A673 (cell line): ENCODE results near the gene GRIN3B. TPM values are rescaled to one million over a fixed set of nuclear protein-coding genes. Genes with fewer than 3 reads are reported as not detected.

Experiments used
- BruUV-seq: library from RNA; stranded (reverse); fragments of 400-500 nt; replicated peaks from 2 replicates; lab custom pipeline; 2021; lab: Mats Ljungman, UMichigan
- CTCF ChIA-PET: fragments of 300-600 bp; sonication (Branson Sonifier 250); formaldehyde crosslinking; loops from one replicate; lab custom pipeline; 2022; ENCODE audit warnings: antibody characterized with exemption; lab: Charles Lee
- POLR2A ChIA-PET: fragments of 300-600 bp; sonication (Branson Sonifier 250); formaldehyde crosslinking; loops from one replicate; lab custom pipeline; 2022; ENCODE audit warnings: antibody characterized with exemption; ENCODE audit not compliant: low non-redundant PET; lab: Charles Lee
- DNase-seq: peaks from one replicate; pipeline ENCODE4 v3.0.0-alpha.2; 2015; ENCODE audit warnings: low spot score
- H3K27ac ChIP-seq: fragments of 200-600 bp; sonication (generic); 2 replicates; pipeline ENCODE4 v1.5.1; 2016; ENCODE audit warnings: mixed run types, low read depth, mild to moderate bottlenecking, mixed read lengths, antibody characterized with exemption, low read length; ENCODE audit not compliant: poor library complexity, severe bottlenecking
- H3K27me3 ChIP-seq: fragments of 200-600 bp; sonication (generic); replicated peaks from 2 replicates; pipeline ENCODE4 v1.6.1; 2017; ENCODE audit warnings: mixed run types, low read depth, mild to moderate bottlenecking, mixed read lengths, antibody characterized with exemption, low read length; ENCODE audit not compliant: insufficient read depth, poor library complexity
- H3K36me3 ChIP-seq: fragments of 200-600 bp; sonication (generic); 2 replicates; pipeline ENCODE4 v1.6.1; 2016; ENCODE audit warnings: mixed run types, mild to moderate bottlenecking, mixed read lengths, antibody characterized with exemption, low read length; ENCODE audit not compliant: insufficient read depth, poor library complexity, severe bottlenecking
- H3K4me1 ChIP-seq: fragments of 200-600 bp; sonication (generic); 2 replicates; pipeline ENCODE4 v1.6.1; 2017; ENCODE audit warnings: mixed run types, mild to moderate bottlenecking, mixed read lengths, antibody characterized with exemption, low read length; ENCODE audit not compliant: insufficient read depth, poor library complexity, severe bottlenecking
- H3K4me3 ChIP-seq: fragments of 200-600 bp; sonication (generic); 2 replicates; pipeline ENCODE4 v1.5.1; 2016; ENCODE audit warnings: low read depth, mixed run types, mild to moderate bottlenecking, mixed read lengths, low read length; ENCODE audit not compliant: poor library complexity, severe bottlenecking
- H3K9me3 ChIP-seq: fragments of 200-600 bp; sonication (generic); 2 replicates; pipeline ENCODE4 v1.6.1; 2016; ENCODE audit warnings: mixed run types, low read depth, mild to moderate bottlenecking, mixed read lengths, antibody characterized with exemption, low read length; ENCODE audit not compliant: poor library complexity, severe bottlenecking
- EZH2 ChIP-seq: fragments of 200-600 bp; sonication (generic); IDR thresholded peaks from 2 replicates; pipeline ENCODE4 v1.6.1; 2017; ENCODE audit warnings: borderline replicate concordance, low read depth, mild to moderate bottlenecking, mixed read lengths, antibody characterized with exemption, low read length; ENCODE audit not compliant: poor library complexity, severe bottlenecking
- intact Hi-C: fragments of 100-400 bp; cut with micrococcal nuclease; formaldehyde crosslinking; loops from one replicate; pipeline ENCODE4 v1.10.0; 2022; ENCODE audit not compliant: unreplicated experiment
- total RNA-seq: library from RNA; stranded (reverse); gene quantifications from 2 replicates; pipeline ENCODE4 v1.2.3, GENCODE V29; 2021
- TF ChIP-seq, protein P1 (sequence below): fragments of 300-800, 200-600 bp; sonication (generic); conservative IDR thresholded peaks from 2 replicates; pipeline ENCODE4 v1.5.1; 2017; ENCODE audit warnings: low read depth, mild to moderate bottlenecking, antibody characterized with exemption, low read length, moderate library complexity, mixed read lengths

The GRIN3B gene
- total RNA-seq, 1 experiment from 2014 or later, result not detected

GRCh38 chr19:1042689-1043511 is 42.7 kb downstream of the GRIN3B start:
- peaks cover 31% of the 10 kb centered on the region for H3K4me1 ChIP-seq
- TF ChIP-seq, protein P1, sequence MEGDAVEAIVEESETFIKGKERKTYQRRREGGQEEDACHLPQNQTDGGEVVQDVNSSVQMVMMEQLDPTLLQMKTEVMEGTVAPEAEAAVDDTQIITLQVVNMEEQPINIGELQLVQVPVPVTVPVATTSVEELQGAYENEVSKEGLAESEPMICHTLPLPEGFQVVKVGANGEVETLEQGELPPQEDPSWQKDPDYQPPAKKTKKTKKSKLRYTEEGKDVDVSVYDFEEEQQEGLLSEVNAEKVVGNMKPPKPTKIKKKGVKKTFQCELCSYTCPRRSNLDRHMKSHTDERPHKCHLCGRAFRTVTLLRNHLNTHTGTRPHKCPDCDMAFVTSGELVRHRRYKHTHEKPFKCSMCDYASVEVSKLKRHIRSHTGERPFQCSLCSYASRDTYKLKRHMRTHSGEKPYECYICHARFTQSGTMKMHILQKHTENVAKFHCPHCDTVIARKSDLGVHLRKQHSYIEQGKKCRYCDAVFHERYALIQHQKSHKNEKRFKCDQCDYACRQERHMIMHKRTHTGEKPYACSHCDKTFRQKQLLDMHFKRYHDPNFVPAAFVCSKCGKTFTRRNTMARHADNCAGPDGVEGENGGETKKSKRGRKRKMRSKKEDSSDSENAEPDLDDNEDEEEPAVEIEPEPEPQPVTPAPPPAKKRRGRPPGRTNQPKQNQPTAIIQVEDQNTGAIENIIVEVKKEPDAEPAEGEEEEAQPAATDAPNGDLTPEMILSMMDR, result no peak
- TF ChIP-seq EZH2, result no peak
- BruUV-seq, result no TSS peak
- intact Hi-C loops, result no loop called here
- no peaks in the 10 kb centered on the region for H3K9me3 ChIP-seq
- H3K27ac ChIP-seq, result peak overlapping the region; percentile 73
- CTCF ChIA-PET, result no interaction called here
- H3K27me3 ChIP-seq, result no peaks in the 10 kb centered on the region
- H3K4me3 ChIP-seq, result peak overlapping the region; percentile 54
- POLR2A ChIA-PET, result interaction anchor here (0.6 kb wide), 1 partner anchor 24 kb away, joined by 13 read pairs; the partner anchor contains the start of gene ARHGAP45
- no peaks in the 10 kb centered on the region for H3K36me3 ChIP-seq
- DNase-seq, result peak; percentile 57

DNA sequence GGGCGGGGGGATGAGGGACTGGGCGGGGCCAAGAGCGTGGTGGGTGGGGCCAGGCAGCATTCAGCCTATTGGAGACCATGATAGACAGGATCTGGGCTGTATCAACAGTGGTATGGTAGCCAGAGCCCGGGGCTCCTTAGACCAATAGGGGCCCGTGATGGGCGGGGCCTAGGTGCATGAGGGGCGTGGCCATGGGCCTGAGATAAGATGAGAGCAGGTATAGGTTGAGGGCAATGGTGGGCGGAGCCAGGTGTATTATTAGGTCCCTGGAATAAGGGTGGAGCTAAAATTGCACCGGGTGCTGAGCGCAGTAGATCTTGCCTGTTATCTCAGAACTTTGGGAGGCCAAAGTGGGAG is 45.0 kb downstream of the GRIN3B start:
- H3K27ac ChIP-seq, result no peak overlapping the region
- POLR2A ChIA-PET, result no interaction called here
- H3K4me1 ChIP-seq, result peaks cover 31% of the 10 kb centered on the region
- no TSS peak for BruUV-seq
- H3K27me3 ChIP-seq, result no peaks in the 10 kb centered on the region
- no peaks in the 10 kb centered on the region for H3K9me3 ChIP-seq
- H3K36me3 ChIP-seq, result no peaks in the 10 kb centered on the region
- H3K4me3 ChIP-seq, result no peak overlapping the region
- intact Hi-C loops, result no loop called here
- no peak for TF ChIP-seq EZH2
- TF ChIP-seq, protein P1, result no peak
- peak; percentile 85 for DNase-seq
- CTCF ChIA-PET, result no interaction called here

GRCh38 chr19:1046117-1046626 is 46.0 kb downstream of the GRIN3B start:
- POLR2A ChIA-PET, result no interaction called here
- Histone ChIP-seq H3K4me3 (no peak overlapping the region), H3K9me3 (no peaks in the 10 kb centered on the region), H3K36me3 (no peaks in the 10 kb centered on the region), H3K27ac (no peak overlapping the region), H3K27me3 (no peaks in the 10 kb centered on the region), H3K4me1 (peaks cover 24% of the 10 kb centered on the region)
- CTCF ChIA-PET, result no interaction called here
- BruUV-seq, result no TSS peak
- TF ChIP-seq, protein P1, result no peak
- no peak for DNase-seq
- intact Hi-C loops, result no loop called here
